MM.1S (cell line): ENCODE measurements around the gene PROM2.

Experiments used
- EZH2 ChIP-seq: fragments of 300-600 bp; sonication (generic); optimal IDR thresholded peaks from 2 replicates; pipeline ENCODE3; 2017; ENCODE audit warnings: low read depth, mild to moderate bottlenecking, antibody characterized with exemption, low read length, mixed read lengths
- TF ChIP-seq, protein P1 (sequence below): fragments of 300-600 bp; sonication (generic); IDR thresholded peaks from 2 replicates; pipeline ENCODE4 v1.5.1; 2016; ENCODE audit warnings: antibody characterized with exemption, low read length, mixed read lengths

DNA sequence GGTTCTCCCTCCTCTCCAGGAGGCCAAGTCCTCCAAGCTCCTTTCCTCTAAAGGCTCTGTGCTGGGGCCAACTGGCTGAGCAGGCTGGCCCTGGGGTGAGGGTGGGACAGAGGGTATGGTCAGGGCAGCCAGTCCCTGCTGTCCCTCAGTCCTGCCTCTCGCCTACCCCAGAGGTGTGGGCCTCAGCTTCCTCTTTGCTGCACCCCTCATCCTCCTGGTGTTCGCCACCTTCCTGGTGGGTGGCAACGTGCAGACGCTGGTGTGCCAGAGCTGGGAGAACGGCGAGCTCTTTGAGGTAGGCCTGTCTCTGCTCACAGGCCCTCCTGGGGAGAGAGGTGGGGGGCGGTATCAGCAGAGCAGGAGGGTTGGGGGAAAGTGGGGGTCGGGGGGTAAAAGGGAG is 6.8 kb downstream of the PROM2 start:
- TF ChIP-seq, protein P1, sequence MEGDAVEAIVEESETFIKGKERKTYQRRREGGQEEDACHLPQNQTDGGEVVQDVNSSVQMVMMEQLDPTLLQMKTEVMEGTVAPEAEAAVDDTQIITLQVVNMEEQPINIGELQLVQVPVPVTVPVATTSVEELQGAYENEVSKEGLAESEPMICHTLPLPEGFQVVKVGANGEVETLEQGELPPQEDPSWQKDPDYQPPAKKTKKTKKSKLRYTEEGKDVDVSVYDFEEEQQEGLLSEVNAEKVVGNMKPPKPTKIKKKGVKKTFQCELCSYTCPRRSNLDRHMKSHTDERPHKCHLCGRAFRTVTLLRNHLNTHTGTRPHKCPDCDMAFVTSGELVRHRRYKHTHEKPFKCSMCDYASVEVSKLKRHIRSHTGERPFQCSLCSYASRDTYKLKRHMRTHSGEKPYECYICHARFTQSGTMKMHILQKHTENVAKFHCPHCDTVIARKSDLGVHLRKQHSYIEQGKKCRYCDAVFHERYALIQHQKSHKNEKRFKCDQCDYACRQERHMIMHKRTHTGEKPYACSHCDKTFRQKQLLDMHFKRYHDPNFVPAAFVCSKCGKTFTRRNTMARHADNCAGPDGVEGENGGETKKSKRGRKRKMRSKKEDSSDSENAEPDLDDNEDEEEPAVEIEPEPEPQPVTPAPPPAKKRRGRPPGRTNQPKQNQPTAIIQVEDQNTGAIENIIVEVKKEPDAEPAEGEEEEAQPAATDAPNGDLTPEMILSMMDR = no peak
- TF ChIP-seq EZH2 = no peak
